IMR-90 (cell line): ENCODE measurements around the gene ANXA8. TPM values are rescaled to one million over a fixed set of nuclear protein-coding genes. Genes with fewer than 3 reads are reported as not detected.
"Not testable (repeated sequence)": the region's sequence is repeated elsewhere in the genome, so short reads cannot be mapped to it uniquely, and the experiment has no call there.

Source experiments
- ATAC-seq: fragments of 200-7000 bp; cut with Tn5 transposase; 2 replicates; pipeline ENCODE4 v1.9.1; 2020; ENCODE audit warnings: low read depth, mild to moderate bottlenecking, moderate library complexity
- BruUV-seq: library from RNA; stranded (reverse); fragments of 400-500 nt; replicated peaks from 2 replicates; lab custom pipeline; 2021; lab: Mats Ljungman, UMichigan
- CTCF ChIA-PET: fragments of 300-600 bp; formaldehyde crosslinking; extraction: SDS; loops from one replicate; lab custom pipeline; 2021; ENCODE audit warnings: antibody characterized with exemption; lab: Yijun Ruan, JAX
- POLR2A ChIA-PET: fragments of 300-600 bp; sonication (Branson Sonifier 250); formaldehyde crosslinking; loops from one replicate; lab custom pipeline; 2022; ENCODE audit warnings: antibody characterized with exemption; ENCODE audit not compliant: unreplicated experiment; lab: Charles Lee
- DNase-seq: peaks from one replicate; pipeline ENCODE4 v3.0.0; 2013
- H2AFZ ChIP-seq: replicated peaks from 2 replicates; pipeline ENCODE3; 2013; ENCODE audit warnings: low read length, mild to moderate bottlenecking; ENCODE audit not compliant: poor library complexity
- H2AK5ac ChIP-seq: 2 replicates; pipeline ENCODE4 v1.6.1; 2013; ENCODE audit warnings: low read depth, low read length, inconsistent platforms
- H2AK9ac ChIP-seq: replicated peaks from 2 replicates; pipeline ENCODE3; 2013; ENCODE audit warnings: mild to moderate bottlenecking, low read depth, low read length, moderate library complexity; ENCODE audit not compliant: poor library complexity
- H2BK120ac ChIP-seq: 2 replicates; pipeline ENCODE4 v1.6.1; 2013; ENCODE audit warnings: low read depth, low read length, inconsistent platforms
- H2BK15ac ChIP-seq: 3 replicates; pipeline ENCODE4 v1.6.1; 2013; ENCODE audit warnings: low read depth, low read length, inconsistent platforms
- H2BK20ac ChIP-seq: 2 replicates; pipeline ENCODE4 v1.6.1; 2013; ENCODE audit warnings: low read depth, mild to moderate bottlenecking, inconsistent platforms, low read length, moderate library complexity
- H2BK5ac ChIP-seq: 2 replicates; pipeline ENCODE4 v1.6.1; 2013; ENCODE audit warnings: mild to moderate bottlenecking, low read depth, low read length, inconsistent platforms; ENCODE audit not compliant: poor library complexity, severe bottlenecking
- H3K14ac ChIP-seq: replicated peaks from 2 replicates; pipeline ENCODE4 v1.6.1; 2013; ENCODE audit warnings: low read depth, low read length, inconsistent platforms
- H3K18ac ChIP-seq: 2 replicates; pipeline ENCODE4 v1.6.1; 2013; ENCODE audit warnings: low read depth, low read length, control low read depth
- H3K23ac ChIP-seq: 2 replicates; pipeline ENCODE4 v1.6.1; 2013; ENCODE audit warnings: low read depth, low read length, inconsistent platforms
- H3K27ac ChIP-seq: 2 replicates; pipeline ENCODE4 v1.5.1; 2013; ENCODE audit warnings: mild to moderate bottlenecking, control low read depth, low read length; ENCODE audit not compliant: insufficient read depth
- H3K27me3 ChIP-seq: 2 replicates; pipeline ENCODE4 v1.6.1; 2013; ENCODE audit warnings: low read length; ENCODE audit not compliant: control insufficient read depth, insufficient read depth
- H3K36me3 ChIP-seq: 2 replicates; pipeline ENCODE4 v1.6.1; 2013; ENCODE audit warnings: low read length, mixed read lengths; ENCODE audit not compliant: control insufficient read depth, insufficient read depth
- H3K4ac ChIP-seq: 2 replicates; pipeline ENCODE4 v1.6.1; 2013; ENCODE audit warnings: low read depth, low read length, inconsistent platforms
- H3K4me1 ChIP-seq: 2 replicates; pipeline ENCODE4 v1.6.1; 2013; ENCODE audit warnings: low read length, mixed read lengths; ENCODE audit not compliant: control insufficient read depth, insufficient read depth
- H3K4me2 ChIP-seq: 2 replicates; pipeline ENCODE4 v1.6.1; 2013; ENCODE audit warnings: low read depth, mild to moderate bottlenecking, control low read depth, low read length, moderate library complexity
- H3K4me3 ChIP-seq: 2 replicates; pipeline ENCODE4 v1.5.1; 2013; ENCODE audit warnings: low read depth, mild to moderate bottlenecking, control low read depth, low read length, moderate library complexity; ENCODE audit not compliant: insufficient read depth
- H3K56ac ChIP-seq: 2 replicates; pipeline ENCODE4 v1.6.1; 2013; ENCODE audit warnings: low read length, inconsistent platforms; ENCODE audit not compliant: insufficient read depth; ENCODE audit errors: extremely low read depth
- H3K79me1 ChIP-seq, 2 experiments: 2 replicates each; pipeline ENCODE4 v1.6.1; 2013; ENCODE audit warnings: low read length in 2 of 2, inconsistent platforms in 1 of 2, low read depth in 1 of 2
- H3K9ac ChIP-seq: 2 replicates; pipeline ENCODE4 v1.6.1; 2013; ENCODE audit warnings: low read depth, low read length, control low read depth
- H3K9me1 ChIP-seq: 2 replicates; pipeline ENCODE4 v1.6.1; 2013; ENCODE audit warnings: low read length, inconsistent platforms; ENCODE audit not compliant: insufficient read depth
- H3K9me3 ChIP-seq: 2 replicates; pipeline ENCODE4 v1.6.1; 2013; ENCODE audit warnings: low read length; ENCODE audit not compliant: control insufficient read depth, insufficient read depth
- H4K20me1 ChIP-seq: 2 replicates; pipeline ENCODE4 v1.6.1; 2013; ENCODE audit warnings: low read length, inconsistent platforms; ENCODE audit not compliant: insufficient read depth
- H4K5ac ChIP-seq: 2 replicates; pipeline ENCODE4 v1.6.1; 2013; ENCODE audit warnings: mild to moderate bottlenecking, low read depth, low read length, control low read depth
- H4K8ac ChIP-seq, 2 experiments: 2 replicates each; pipeline ENCODE4 v1.6.1; 2013; ENCODE audit warnings: low read depth in 2 of 2, low read length in 2 of 2, control low read depth in 1 of 2, inconsistent platforms in 1 of 2
- H4K91ac ChIP-seq: 2 replicates; pipeline ENCODE4 v1.6.1; 2013; ENCODE audit warnings: low read depth, low read length, inconsistent platforms; ENCODE audit not compliant: insufficient read depth
- WGBS, 2 experiments: methylation state at CpG; one replicate each; pipeline versions ENCODE4 v1.1.5 to v1.1.7; 2013; ENCODE audit warnings: missing lambda C conversion rate in 2 of 2; ENCODE audit not compliant: insufficient read length in 1 of 2; ENCODE audit errors: extremely low coverage in 2 of 2; 5-methylcytosine and 5-hydroxymethylcytosine counted together
- dilution Hi-C: fragments of 300-500 bp; cut with HindIII; formaldehyde crosslinking; loops from one replicate; pipeline ENCODE4 v1.14.3; 2018; ENCODE audit warnings: low sequenced_read_pairs; ENCODE audit not compliant: unreplicated experiment
- in situ Hi-C: fragments of 300-500 bp; cut with MboI; formaldehyde crosslinking; loops from 3 replicates; pipeline ENCODE4 v1.14.3; 2019; ENCODE audit warnings: low sequenced_read_pairs, inconsistent platforms, mixed read lengths
- intact Hi-C: fragments of 100-400 bp; cut with micrococcal nuclease; formaldehyde crosslinking; loops from 2 replicates; pipeline ENCODE4 v1.10.0; 2022
- polyA plus RNA-seq, 3 experiments: library from polyadenylated mRNA; depleted of rRNA; stranded (reverse); fragments of >200 nt; gene quantifications; 2 replicates each; pipeline ENCODE4 v1.2.3, GENCODE V29; 2012; ENCODE audit warnings: low replicate concordance in 1 of 3
- total RNA-seq: library from RNA; depleted of rRNA; stranded (reverse); fragments of >200 nt; gene quantifications from 2 replicates; pipeline ENCODE4 v1.2.3, GENCODE V29; 2012

Gene ANXA8
- total and polyA plus RNA-seq, 2 of the 4 experiments (the other 2 are of a cell fraction): 0.90 to 1.1 TPM

- H3K4me2 ChIP-seq, dilution Hi-C loops, H3K23ac ChIP-seq, H3K9me1 ChIP-seq, H3K79me1 ChIP-seq, H2AK5ac ChIP-seq, DNase-seq, H2AFZ ChIP-seq, H3K9me3 ChIP-seq, BruUV-seq, intact Hi-C loops, H3K4me3 ChIP-seq, CTCF ChIA-PET, POLR2A ChIA-PET, H3K18ac ChIP-seq, H3K14ac ChIP-seq, in situ Hi-C loops, H2AK9ac ChIP-seq, H4K20me1 ChIP-seq, H4K91ac ChIP-seq, H3K4me1 ChIP-seq, H3K9ac ChIP-seq, H2BK15ac ChIP-seq, H3K36me3 ChIP-seq, H2BK20ac ChIP-seq, H3K27me3 ChIP-seq, H3K56ac ChIP-seq: not testable (repeated sequence)
- Histone ChIP-seq H4K5ac (peak overlapping the region; percentile 81; the same call in 1 of the 2 replicates), H2BK5ac (peak overlapping the region; percentile 62), H3K4ac (0 out of 2 replicates have a peak overlapping the region, but pooled peaks have one; percentile 65), H2BK120ac (0 out of 2 replicates have a peak overlapping the region, but pooled peaks have one; percentile 40), H3K27ac (peak overlapping the region; percentile 67; the same call in 1 of the 2 replicates), H4K8ac (peak overlapping the region in 1 of 2 experiments; percentile 49; a peak in 1 of 4 replicates)
- ATAC-seq: peak; percentile 80
- WGBS, 2 experiments: no CpG with 5 or more reads among the region's 3 CpGs
Observed at GRCh38 chr10:47472647-47473046, 11.3 kb downstream of the ANXA8 start.

GRCh38 chr10:47472072-47472471, 11.8 kb downstream of the ANXA8 start:
- H2BK20ac ChIP-seq, H4K5ac ChIP-seq, H3K36me3 ChIP-seq, H3K27me3 ChIP-seq, H2BK5ac ChIP-seq, H3K56ac ChIP-seq, dilution Hi-C loops, BruUV-seq, H3K18ac ChIP-seq, H3K27ac ChIP-seq, H2AK9ac ChIP-seq, H2BK120ac ChIP-seq, H2AK5ac ChIP-seq, H3K4ac ChIP-seq, ATAC-seq, H3K4me3 ChIP-seq, POLR2A ChIA-PET, H3K14ac ChIP-seq, H3K9me1 ChIP-seq, intact Hi-C loops, H3K79me1 ChIP-seq, in situ Hi-C loops, H2AFZ ChIP-seq, H3K4me1 ChIP-seq, H3K23ac ChIP-seq, CTCF ChIA-PET, H3K4me2 ChIP-seq, H2BK15ac ChIP-seq, H4K20me1 ChIP-seq, H4K91ac ChIP-seq, H3K9ac ChIP-seq, DNase-seq, H4K8ac ChIP-seq, H3K9me3 ChIP-seq: not testable (repeated sequence)
- no CpG with 5 or more reads among the region's 5 CpGs for WGBS, 2 experiments
